Osteoblast (primary cell): ENCODE results near the gene PLA2G12B. TPM values are rescaled to one million over a fixed set of nuclear protein-coding genes. Genes with fewer than 3 reads are reported as not detected.

Experiments used
- DNase-seq: peaks from one replicate; pipeline ENCODE4 v3.0.0; 2011; ENCODE audit warnings: low spot score, mixed read lengths; ENCODE audit not compliant: insufficient read length; ENCODE audit errors: missing footprints
- H2AFZ ChIP-seq: 2 replicates; pipeline ENCODE4 v1.6.0; 2011; ENCODE audit warnings: mild to moderate bottlenecking, low read length
- H3K27ac ChIP-seq: 2 replicates; pipeline ENCODE4 v1.5.1; 2011; ENCODE audit warnings: mild to moderate bottlenecking, low read depth, low read length, moderate library complexity
- H3K27me3 ChIP-seq: 2 replicates; pipeline ENCODE4 v1.6.0; 2012; ENCODE audit warnings: mild to moderate bottlenecking, control low read depth, inconsistent platforms, low read length, moderate library complexity; ENCODE audit not compliant: insufficient read depth
- H3K36me3 ChIP-seq: 2 replicates; pipeline ENCODE4 v1.5.1; 2011; ENCODE audit warnings: mild to moderate bottlenecking, low read length, control low read depth, moderate library complexity; ENCODE audit not compliant: insufficient read depth
- H3K4me1 ChIP-seq: 2 replicates; pipeline ENCODE4 v1.5.1; 2011; ENCODE audit warnings: mild to moderate bottlenecking, low read length, control low read depth, moderate library complexity; ENCODE audit not compliant: insufficient read depth
- H3K4me2 ChIP-seq: 2 replicates; pipeline ENCODE4 v1.6.0; 2011; ENCODE audit warnings: mild to moderate bottlenecking, low read length; ENCODE audit not compliant: insufficient read depth
- H3K4me3 ChIP-seq: fragments of 200-600 bp; sonication (generic); 3 replicates; pipeline ENCODE4 v1.5.1; 2012; ENCODE audit warnings: mild to moderate bottlenecking, low read length, inconsistent platforms; ENCODE audit not compliant: insufficient read depth
- H3K79me2 ChIP-seq: 2 replicates; pipeline ENCODE4 v1.6.0; 2012; ENCODE audit warnings: mild to moderate bottlenecking, low read length, control low read depth, inconsistent platforms; ENCODE audit not compliant: insufficient read depth
- H3K9me3 ChIP-seq: 2 replicates; pipeline ENCODE4 v1.5.1; 2011; ENCODE audit warnings: low read depth, low read length, control low read depth
- H4K20me1 ChIP-seq: 2 replicates; pipeline ENCODE4 v1.6.0; 2012; ENCODE audit warnings: mild to moderate bottlenecking, low read length, control low read depth; ENCODE audit not compliant: insufficient read depth
- CTCF ChIP-seq: IDR thresholded peaks from 2 replicates; pipeline ENCODE4 v1.5.1; 2011; ENCODE audit warnings: mild to moderate bottlenecking, low read depth, low read length, moderate library complexity; ENCODE audit errors: extremely low read depth
- total RNA-seq: library from RNA; depleted of rRNA; stranded (reverse); fragments of >200 nt; gene quantifications from 2 replicates; pipeline ENCODE4 v1.2.3, GENCODE V29; 2012

PLA2G12B gene
- total RNA-seq, 1 donor: not detected

- Histone ChIP-seq H3K79me2 (no peaks in the 10 kb centered on the region), H4K20me1 (no peaks in the 10 kb centered on the region)
Measured at GRCh38 chr10:72932259-72933015, 22.2 kb downstream of the PLA2G12B start.

GRCh38 chr10:72930276-72930675, 24.3 kb downstream of the PLA2G12B start:
- no peaks in the 10 kb centered on the region for H4K20me1 ChIP-seq
- no peaks in the 10 kb centered on the region for H3K36me3 ChIP-seq
- DNase-seq: no peak
- H3K4me1 ChIP-seq: no peaks in the 10 kb centered on the region
- H3K4me3 ChIP-seq: no peak overlapping the region
- no peak for TF ChIP-seq CTCF
- no peaks in the 10 kb centered on the region for H3K9me3 ChIP-seq
- H3K27ac ChIP-seq: no peak overlapping the region
- H3K27me3 ChIP-seq: peaks cover 2% of the 10 kb centered on the region
- no peak overlapping the region for H3K4me2 ChIP-seq
- no peak overlapping the region for H2AFZ ChIP-seq
- H3K79me2 ChIP-seq: no peaks in the 10 kb centered on the region

More at GRCh38 chr10:72932259-72933015, 22.2 kb downstream of the PLA2G12B start:
- Histone ChIP-seq H3K4me1 (no peaks in the 10 kb centered on the region), H3K9me3 (no peaks in the 10 kb centered on the region), H3K36me3 (no peaks in the 10 kb centered on the region), H3K4me3 (no peak overlapping the region), H3K27ac (no peak overlapping the region), H3K4me2 (no peak overlapping the region), H3K27me3 (no peaks in the 10 kb centered on the region), H2AFZ (no peak overlapping the region)
- no peak for TF ChIP-seq CTCF
- DNase-seq: no peak

GRCh38 chr10:72928798-72929197, 25.8 kb downstream of the PLA2G12B start:
- H4K20me1 ChIP-seq: no peaks in the 10 kb centered on the region
- H3K4me2 ChIP-seq: no peak overlapping the region
- H3K9me3 ChIP-seq: no peaks in the 10 kb centered on the region
- H3K4me3 ChIP-seq: no peak overlapping the region
- no peak overlapping the region for H2AFZ ChIP-seq
- peaks cover 2% of the 10 kb centered on the region for H3K27me3 ChIP-seq
- H3K4me1 ChIP-seq: no peaks in the 10 kb centered on the region
- no peak for TF ChIP-seq CTCF
- H3K36me3 ChIP-seq: no peaks in the 10 kb centered on the region
- no peak overlapping the region for H3K27ac ChIP-seq
- DNase-seq: no peak
- no peaks in the 10 kb centered on the region for H3K79me2 ChIP-seq

- no peak for TF ChIP-seq CTCF
- Histone ChIP-seq H3K79me2 (no peaks in the 10 kb centered on the region), H3K4me3 (no peak overlapping the region), H3K27me3 (peaks cover 4% of the 10 kb centered on the region), H3K9me3 (no peaks in the 10 kb centered on the region), H3K27ac (no peak overlapping the region), H3K36me3 (no peaks in the 10 kb centered on the region), H3K4me1 (no peaks in the 10 kb centered on the region), H3K4me2 (no peak overlapping the region), H2AFZ (no peak overlapping the region), H4K20me1 (no peaks in the 10 kb centered on the region)
- DNase-seq: no peak
Measured at GRCh38 chr10:72927485-72927884, 27.1 kb downstream of the PLA2G12B start.
